Progenitor cell of endocrine pancreas (in vitro differentiated cells): ENCODE measurements around the gene LHFPL6. TPM values are rescaled to one million over a fixed set of nuclear protein-coding genes. Genes with fewer than 3 reads are reported as not detected.

Experiments
- DNase-seq: peaks from one replicate; pipeline ENCODE4 v3.0.0; 2021; ENCODE audit warnings: low spot score; ENCODE audit not compliant: unreplicated experiment
- H3K27ac Mint-ChIP-seq: 2 replicates; pipeline ENCODE4 v1.8.0; 2021; ENCODE audit warnings: mild to moderate bottlenecking, moderate library complexity, mixed read lengths
- H3K27me3 Mint-ChIP-seq: 2 replicates; pipeline ENCODE4 v1.8.0; 2021; ENCODE audit warnings: mixed read lengths
- H3K36me3 Mint-ChIP-seq: 2 replicates; pipeline ENCODE4 v1.8.0; 2022; ENCODE audit warnings: mixed read lengths; ENCODE audit not compliant: insufficient read depth
- H3K4me1 Mint-ChIP-seq: 2 replicates; pipeline ENCODE4 v1.8.0; 2021; ENCODE audit warnings: low read depth, mixed read lengths
- H3K4me3 Mint-ChIP-seq: 2 replicates; pipeline ENCODE4 v1.8.0; 2021; ENCODE audit warnings: low read depth, mild to moderate bottlenecking, moderate library complexity, mixed read lengths
- H3K9me3 Mint-ChIP-seq: 2 replicates; pipeline ENCODE4 v1.8.0; 2021; ENCODE audit warnings: low read depth, mixed read lengths
- total RNA-seq: library from RNA; stranded (reverse); gene quantifications from 2 replicates; pipeline ENCODE4 v1.2.1, GENCODE V29; 2021
- TF ChIP-seq, protein P1 (sequence below): fragments of 200-600 bp; sonication (generic); IDR thresholded peaks from one replicate; pipeline ENCODE4 v1.5.0; 2021; ENCODE audit warnings: antibody characterized with exemption, mild to moderate bottlenecking; ENCODE audit not compliant: unreplicated experiment

LHFPL6 gene
- total RNA-seq, 1 donor from 2014 or later: 1.0 TPM

DNA sequence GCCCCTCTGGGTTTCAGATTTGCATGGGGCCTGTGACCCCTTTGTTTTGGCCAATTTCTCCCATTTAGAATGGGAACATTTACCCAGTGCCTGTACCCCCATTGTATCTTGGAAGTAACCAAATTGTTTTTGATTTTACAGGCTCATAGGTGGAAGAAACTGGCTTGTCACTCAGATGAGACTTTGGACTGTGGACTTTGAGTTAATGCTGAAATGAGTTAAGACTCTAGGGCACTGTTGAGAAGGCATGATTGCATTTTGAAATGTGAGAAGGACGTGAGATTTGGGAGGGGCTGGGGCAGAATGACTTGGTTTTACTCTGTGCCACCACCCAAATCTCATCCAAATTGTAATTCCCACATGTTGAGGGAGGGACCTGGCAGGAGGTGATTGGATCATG, 306.0 kb downstream of the LHFPL6 start:
- TF ChIP-seq, protein P1, sequence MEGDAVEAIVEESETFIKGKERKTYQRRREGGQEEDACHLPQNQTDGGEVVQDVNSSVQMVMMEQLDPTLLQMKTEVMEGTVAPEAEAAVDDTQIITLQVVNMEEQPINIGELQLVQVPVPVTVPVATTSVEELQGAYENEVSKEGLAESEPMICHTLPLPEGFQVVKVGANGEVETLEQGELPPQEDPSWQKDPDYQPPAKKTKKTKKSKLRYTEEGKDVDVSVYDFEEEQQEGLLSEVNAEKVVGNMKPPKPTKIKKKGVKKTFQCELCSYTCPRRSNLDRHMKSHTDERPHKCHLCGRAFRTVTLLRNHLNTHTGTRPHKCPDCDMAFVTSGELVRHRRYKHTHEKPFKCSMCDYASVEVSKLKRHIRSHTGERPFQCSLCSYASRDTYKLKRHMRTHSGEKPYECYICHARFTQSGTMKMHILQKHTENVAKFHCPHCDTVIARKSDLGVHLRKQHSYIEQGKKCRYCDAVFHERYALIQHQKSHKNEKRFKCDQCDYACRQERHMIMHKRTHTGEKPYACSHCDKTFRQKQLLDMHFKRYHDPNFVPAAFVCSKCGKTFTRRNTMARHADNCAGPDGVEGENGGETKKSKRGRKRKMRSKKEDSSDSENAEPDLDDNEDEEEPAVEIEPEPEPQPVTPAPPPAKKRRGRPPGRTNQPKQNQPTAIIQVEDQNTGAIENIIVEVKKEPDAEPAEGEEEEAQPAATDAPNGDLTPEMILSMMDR: no peak

DNA sequence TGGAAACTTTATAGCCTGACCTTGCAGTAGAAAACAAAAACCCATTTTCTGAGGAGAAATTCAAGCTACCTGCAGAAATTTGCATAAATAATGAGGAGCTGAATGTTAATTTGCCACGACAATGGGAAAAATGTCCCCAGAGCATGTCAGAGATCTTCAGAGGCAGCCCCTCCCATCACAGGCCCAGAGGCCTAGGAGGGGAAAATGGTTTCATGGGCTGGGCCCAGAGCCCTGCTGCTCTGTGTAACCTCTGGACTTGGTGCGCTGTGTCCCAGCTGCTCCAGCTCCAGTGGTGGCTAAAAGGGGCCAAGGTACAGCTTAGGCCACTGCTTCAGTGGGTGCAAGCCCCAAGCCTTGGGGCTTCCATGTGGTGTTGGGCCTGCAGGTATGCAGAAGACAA, 306.8 kb downstream of the LHFPL6 start:
- Mint-ChIP-seq H3K4me1 (no peaks in the 10 kb centered on the region), H3K27ac (no peak overlapping the region), H3K27me3 (no peaks in the 10 kb centered on the region), H3K9me3 (peaks cover 12% of the 10 kb centered on the region), H3K36me3 (no peaks in the 10 kb centered on the region), H3K4me3 (no peak overlapping the region)
- TF ChIP-seq, protein P1: no peak
- no peak for DNase-seq

More for the DNA sequence above, 306.0 kb downstream of the LHFPL6 start:
- no peaks in the 10 kb centered on the region for H3K36me3 Mint-ChIP-seq
- peaks cover 12% of the 10 kb centered on the region for H3K9me3 Mint-ChIP-seq
- no peak overlapping the region for H3K27ac Mint-ChIP-seq
- no peaks in the 10 kb centered on the region for H3K4me1 Mint-ChIP-seq
- H3K4me3 Mint-ChIP-seq: no peak overlapping the region
- no peaks in the 10 kb centered on the region for H3K27me3 Mint-ChIP-seq
- DNase-seq: no peak

Other genes with a start within 250 kb of the LHFPL6 start
- gene COG6, start 52.5 kb upstream of the LHFPL6 start, total RNA-seq: 36.8 and 44.1 TPM in 2 replicates